HG03108 (cell line): ENCODE results near the gene HTRA1.

ENCODE experiments used
- ATAC-seq: cut with Tn5 transposase; IDR thresholded peaks from one replicate; pipeline ENCODE4 v1.9.1; 2021; ENCODE audit warnings: moderate library complexity; ENCODE audit not compliant: unreplicated experiment

The HTRA1 gene

GRCh38 chr10:122454603-122455080 is 6.7 kb upstream of the HTRA1 start, which contains the start of gene ARMS2:
Gene ARMS2 (plus strand): TSS chr10:122454653. CDS start chr10:122454728, 75 bp downstream.
- ATAC-seq: no peak

- no peak for ATAC-seq
These were observed 5.8 kb upstream of the HTRA1 start for GRCh38 chr10:122455376-122456079.

GRCh38 chr10:122457934-122458333 is 3.4 kb upstream of the HTRA1 start:
- ATAC-seq: no peak

GRCh38 chr10:122458693-122459092 is 2.7 kb upstream of the HTRA1 start:
- ATAC-seq: no peak

GRCh38 chr10:122459561-122460273 is 1.6 kb upstream of the HTRA1 start:
- ATAC-seq: no peak

- ATAC-seq: no peak
These were observed 461 bp upstream of the HTRA1 start for GRCh38 chr10:122460891-122461293.

- ATAC-seq: no peak
These were observed 578 bp downstream of the HTRA1 start for GRCh38 chr10:122461729-122462532.

- ATAC-seq: no peak
These were observed 1.4 kb downstream of the HTRA1 start for GRCh38 chr10:122462533-122463465.

GRCh38 chr10:122463466-122464249 is 2.3 kb downstream of the HTRA1 start:
- ATAC-seq: no peak

- ATAC-seq: no peak
These were observed 2.8 kb downstream of the HTRA1 start for GRCh38 chr10:122464250-122464510.

GRCh38 chr10:122464586-122464985 is 3.2 kb downstream of the HTRA1 start:
- ATAC-seq: no peak

- no peak for ATAC-seq
These were observed 4.2 kb downstream of the HTRA1 start for GRCh38 chr10:122465401-122466040.

GRCh38 chr10:122466951-122467381 is 5.6 kb downstream of the HTRA1 start:
- ATAC-seq: no peak

- ATAC-seq: no peak
These were observed 6.3 kb downstream of the HTRA1 start for GRCh38 chr10:122467701-122468100.

- ATAC-seq: no peak
These were observed 7.1 kb downstream of the HTRA1 start for GRCh38 chr10:122468307-122468925.

GRCh38 chr10:122468926-122469781 is 7.8 kb downstream of the HTRA1 start:
- no peak for ATAC-seq

- no peak for ATAC-seq
These were observed 8.5 kb downstream of the HTRA1 start for GRCh38 chr10:122469848-122470247.
